ENCODE measurements around the gene TMEM121.
"Not testable (repeated sequence)": the region's sequence is repeated elsewhere in the genome, so short reads cannot be mapped to it uniquely, and the experiment has no call there.

Gene TMEM121

DNA sequence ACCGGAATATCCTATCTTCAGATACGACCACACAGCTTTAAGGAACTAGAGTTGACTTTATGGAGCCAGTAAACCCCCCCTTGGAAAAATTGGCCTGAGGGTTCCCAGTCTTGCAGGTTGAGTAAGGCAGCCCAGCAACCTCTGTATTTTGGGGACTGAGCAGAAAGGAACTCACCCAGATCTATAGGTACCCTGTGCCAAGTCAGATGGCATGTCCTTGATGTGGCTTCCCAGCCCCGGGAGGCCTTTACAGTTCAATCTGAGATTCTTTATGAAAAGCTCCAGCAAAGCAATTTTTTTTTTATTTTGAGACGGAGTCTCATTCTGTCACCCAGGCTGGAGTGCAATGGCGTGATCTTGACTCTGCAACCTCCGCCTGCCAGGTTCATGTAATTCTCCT, 27.6 kb downstream of the TMEM121 start:
- no peak for DNase-seq

DNA sequence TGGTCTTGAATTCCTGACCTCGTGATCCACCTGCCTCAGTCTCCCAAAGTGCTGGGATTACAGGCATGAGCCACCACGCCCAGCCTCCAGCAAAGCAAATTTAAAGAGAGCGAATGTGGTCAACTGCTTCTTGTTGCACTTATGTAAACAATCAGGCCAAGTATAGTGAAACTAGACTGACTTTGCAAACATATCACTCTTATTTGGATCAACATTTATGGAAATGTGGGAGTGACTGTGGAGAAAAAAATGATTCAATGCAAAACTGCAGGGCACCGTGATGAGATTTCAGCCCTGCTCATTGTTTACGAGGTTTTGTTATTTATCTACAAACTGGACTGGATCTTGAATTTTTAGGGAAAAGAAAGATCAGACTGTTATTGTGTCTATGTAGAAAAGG, 28.1 kb downstream of the TMEM121 start:
- DNase-seq, result no peak

GRCh38 chr14:105557671-105558070, 31.3 kb downstream of the TMEM121 start:
- not testable (repeated sequence) for DNase-seq

DNA sequence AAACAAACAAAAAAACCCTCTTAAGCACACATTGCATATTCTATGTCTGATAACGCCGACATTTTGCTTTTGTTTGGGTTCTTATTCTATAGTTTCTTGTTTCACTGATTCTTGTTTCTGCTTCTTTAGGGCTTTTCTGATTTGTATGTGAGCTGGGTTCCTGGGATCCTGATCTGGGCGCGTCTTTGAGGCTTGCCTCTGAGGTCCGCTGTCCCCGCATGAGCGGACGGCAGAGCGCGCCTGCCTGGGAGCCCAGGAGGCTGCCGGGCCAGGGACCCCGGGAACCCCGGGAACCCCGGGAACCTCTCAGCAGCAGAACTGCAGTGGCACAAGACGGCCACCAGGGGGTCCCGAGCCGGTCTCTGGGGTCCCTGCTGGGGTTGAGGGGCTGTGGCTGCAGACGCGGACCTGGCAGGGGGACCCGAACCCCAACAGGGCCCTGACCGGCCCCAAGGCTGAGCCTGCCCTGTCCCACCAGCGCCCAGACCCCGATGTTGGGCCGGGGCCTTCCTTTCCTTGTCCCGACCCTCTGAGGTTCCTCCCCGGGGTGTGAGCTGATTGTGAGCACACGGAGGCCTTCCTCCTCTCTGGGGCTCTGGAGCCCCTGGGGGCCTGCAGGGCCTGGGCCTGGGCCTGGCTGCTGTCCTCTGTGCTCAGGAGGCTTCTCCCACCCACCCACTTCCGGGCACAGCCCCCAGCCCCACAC, 32.2 kb downstream of the TMEM121 start:
- not testable (repeated sequence) for DNase-seq

GRCh38 chr14:105559384-105560047, 33.1 kb downstream of the TMEM121 start:
- not testable (repeated sequence) for DNase-seq

GRCh38 chr14:105560048-105560669, 33.8 kb downstream of the TMEM121 start:
- DNase-seq, result not testable (repeated sequence)

DNA sequence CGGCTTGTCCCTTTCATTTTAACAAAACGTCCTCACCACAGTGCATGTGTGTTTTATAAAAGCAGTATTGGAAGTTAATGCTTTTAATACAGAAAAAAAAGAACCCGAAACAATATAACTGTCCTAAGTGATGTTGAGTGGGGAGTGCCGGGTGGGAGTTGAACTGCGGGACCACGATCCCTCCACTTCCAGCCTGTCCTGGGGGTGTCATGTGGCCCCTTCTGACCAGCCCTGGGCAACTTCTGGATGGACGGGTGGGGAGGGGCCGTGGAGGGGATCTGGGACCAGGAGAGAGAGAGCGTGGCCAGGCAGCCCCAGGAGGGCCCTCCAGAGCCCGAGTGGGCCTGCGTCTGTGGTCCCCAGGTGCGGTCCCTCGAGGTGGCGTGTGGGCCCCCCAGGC, 35.0 kb downstream of the TMEM121 start:
- DNase-seq, result not testable (repeated sequence)

GRCh38 chr14:105562713-105563346, 36.4 kb downstream of the TMEM121 start:
- DNase-seq, result no peak

GRCh38 chr14:105563347-105563737, 37.0 kb downstream of the TMEM121 start:
- no peak for DNase-seq

- DNase-seq, result not testable (repeated sequence)
Measured at GRCh38 chr14:105564536-105564935, 38.2 kb downstream of the TMEM121 start.

DNA sequence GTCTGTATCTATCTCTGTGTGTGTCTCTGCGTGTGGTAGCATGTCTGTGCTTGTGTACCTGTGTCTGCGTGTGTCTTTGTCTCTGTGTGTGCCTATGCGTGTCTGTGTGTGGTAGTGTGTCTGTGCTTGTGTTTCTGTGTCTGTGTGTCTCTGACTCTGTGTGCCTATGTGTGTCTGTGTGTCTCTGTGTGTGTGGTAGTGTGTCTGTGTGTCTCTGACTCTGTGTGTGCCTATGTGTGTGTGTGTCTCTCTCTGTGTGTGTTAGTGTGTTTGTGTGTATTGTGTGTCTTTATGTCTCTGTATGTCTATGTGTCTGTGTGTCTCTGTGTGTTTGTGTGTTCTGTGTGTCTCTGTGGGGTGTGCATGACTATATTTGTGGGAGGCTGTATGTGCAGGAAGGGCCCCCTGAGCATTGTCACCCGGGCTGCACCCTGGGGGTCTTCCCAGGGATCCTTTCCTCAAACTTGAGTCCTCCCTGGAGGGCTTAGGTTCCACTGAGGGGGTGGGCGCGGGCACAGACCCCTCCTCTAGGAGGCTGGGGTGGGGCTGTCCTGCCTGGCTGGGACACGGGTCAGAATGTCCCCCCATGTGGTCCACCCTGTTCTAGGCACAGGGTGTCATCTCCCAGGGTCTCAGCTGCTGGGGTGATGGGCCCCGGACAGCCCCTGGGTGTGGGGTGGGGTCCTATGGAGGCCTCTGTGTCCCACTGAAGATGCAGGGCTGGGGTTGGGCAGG, 39.0 kb downstream of the TMEM121 start:
- DNase-seq, result not testable (repeated sequence)

DNA sequence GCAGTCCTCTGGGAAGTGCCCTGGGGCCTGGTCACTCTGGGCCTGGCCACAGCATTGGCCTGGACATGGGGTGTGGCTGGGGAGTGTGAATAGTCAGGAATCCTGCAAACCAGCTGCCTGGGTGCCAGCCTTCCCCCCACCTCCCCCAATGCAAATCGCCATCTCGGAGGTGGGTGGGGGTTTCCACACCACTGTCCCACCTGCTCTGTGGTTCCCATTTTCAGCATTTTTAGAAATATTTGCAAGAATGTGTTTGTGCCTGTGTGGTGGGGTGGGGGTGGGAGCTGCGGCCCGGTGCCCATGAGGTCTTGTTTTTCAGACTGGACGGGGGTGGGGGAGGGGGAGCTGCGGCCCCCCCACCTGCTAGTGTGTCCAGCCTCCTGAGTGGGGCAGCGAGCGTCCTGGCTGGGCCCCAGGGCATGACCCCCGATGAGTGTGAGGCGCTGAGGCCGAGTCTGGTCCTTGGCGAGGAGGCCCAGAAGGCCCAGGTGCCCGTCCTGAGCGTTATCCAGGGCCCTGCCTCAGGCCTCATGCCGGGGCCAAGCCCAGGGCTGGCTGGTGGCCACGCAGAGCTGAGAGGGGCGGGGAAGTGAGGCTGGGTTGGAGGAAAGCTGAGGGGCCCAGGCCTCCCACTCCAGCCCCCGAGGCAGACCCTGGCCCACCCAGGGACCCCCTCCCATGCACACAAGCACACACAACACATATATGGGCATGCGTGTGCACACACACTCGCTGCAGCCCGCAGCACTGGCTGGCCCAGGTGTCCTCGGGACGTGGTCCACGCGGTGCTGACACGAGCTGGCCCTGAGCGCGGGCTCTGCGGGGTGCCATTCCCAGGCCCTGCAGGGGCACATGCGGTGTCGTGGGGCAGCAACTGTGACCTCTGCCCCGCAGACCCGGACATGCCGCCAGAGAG, 40.1 kb downstream of the TMEM121 start:
- not testable (repeated sequence) for DNase-seq

GRCh38 chr14:105567164-105568103, 41.1 kb downstream of the TMEM121 start:
- not testable (repeated sequence) for DNase-seq

- DNase-seq, result not testable (repeated sequence)
Measured at GRCh38 chr14:105568140-105568843, 41.9 kb downstream of the TMEM121 start.

DNA sequence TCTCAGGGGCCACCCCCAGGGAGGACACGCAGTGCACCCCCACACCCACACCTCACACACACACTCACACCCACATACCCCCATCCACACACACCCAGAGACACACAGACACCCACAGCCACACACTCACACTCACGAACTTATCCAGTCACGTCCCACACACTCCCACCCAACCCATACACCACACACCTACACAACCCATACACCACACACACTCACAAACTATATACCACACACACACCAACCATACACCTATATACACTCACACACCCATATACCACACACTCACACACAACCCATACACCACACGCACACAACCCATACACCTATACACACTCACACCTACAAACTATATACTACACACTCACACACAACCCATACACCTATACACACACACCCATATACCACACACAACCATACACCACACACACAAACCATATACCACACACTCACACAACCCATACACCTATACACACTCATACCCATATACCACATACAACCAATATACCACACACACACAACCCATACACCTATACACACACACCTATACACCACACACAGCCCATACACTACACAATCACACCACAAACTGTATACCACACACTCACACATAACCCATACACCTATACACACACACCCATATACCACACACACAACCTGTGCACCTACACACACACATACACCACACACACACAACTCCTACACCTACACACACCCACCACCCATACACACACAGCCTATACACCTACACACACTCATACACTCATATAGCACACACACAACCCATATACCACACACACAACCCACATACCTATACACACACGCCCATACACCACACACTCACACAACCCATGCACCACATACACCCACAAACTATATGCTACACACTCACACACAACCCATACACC, 42.7 kb downstream of the TMEM121 start:
- no peak for DNase-seq

GRCh38 chr14:105570482-105570881, 44.1 kb downstream of the TMEM121 start:
- no peak for DNase-seq

- not testable (repeated sequence) for DNase-seq
Measured at GRCh38 chr14:105571181-105571951, 45.0 kb downstream of the TMEM121 start.

- DNase-seq, result not testable (repeated sequence)
Measured at GRCh38 chr14:105572063-105572462, 45.7 kb downstream of the TMEM121 start.
